HG03108 (cell line): ENCODE measurements around the gene SSR2.

Experiments used
- ATAC-seq: cut with Tn5 transposase; IDR thresholded peaks from one replicate; pipeline ENCODE4 v1.9.1; 2021; ENCODE audit warnings: moderate library complexity; ENCODE audit not compliant: unreplicated experiment

The SSR2 gene

DNA sequence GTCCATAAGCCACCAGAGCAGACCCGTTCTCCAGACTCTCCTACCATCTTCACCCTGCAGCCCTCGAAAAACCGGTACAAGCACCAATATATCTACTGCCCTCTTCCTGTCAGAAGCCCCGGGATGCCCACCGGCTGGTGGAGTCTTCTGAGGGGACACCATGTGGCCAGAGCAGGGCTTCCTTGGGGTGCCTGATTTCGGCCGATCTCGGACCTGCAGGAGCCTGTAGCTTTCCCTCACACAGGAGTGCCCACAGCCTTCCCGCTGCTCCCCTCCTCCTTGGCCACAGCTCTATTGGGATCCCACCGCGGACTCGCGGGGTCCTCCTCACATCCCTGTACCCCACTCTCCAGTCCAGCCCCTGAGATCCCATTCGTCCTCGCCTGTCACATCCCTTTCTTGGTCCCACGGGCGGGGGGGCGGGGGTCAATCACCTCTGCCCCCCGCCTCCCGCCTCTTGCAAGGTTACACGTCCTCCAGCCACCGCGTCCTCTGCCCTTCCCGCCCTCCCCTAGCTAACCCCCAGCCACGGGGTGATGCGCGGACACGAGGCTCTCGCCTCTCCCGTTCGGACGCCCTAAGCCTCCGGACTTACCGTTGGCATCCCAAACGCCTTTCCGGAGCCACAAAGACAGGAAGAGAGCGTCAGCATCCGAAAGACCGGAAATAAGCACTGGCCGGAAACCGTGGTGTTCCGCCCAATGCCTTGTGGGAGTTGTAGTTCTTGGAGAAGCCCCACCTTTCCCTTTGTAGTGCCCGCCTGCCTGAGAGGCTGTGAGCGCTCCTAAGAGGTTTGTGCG lies at the start of gene SSR2:
SSR2 (minus strand) TSS at position 659 of the 800 bp plus-strand sequence. CDS start 784 bp downstream, outside the sequence.
- ATAC-seq = peak; percentile 97

GRCh38 chr1:156070548-156070947 lies 49.8 kb upstream of the SSR2 start:
- ATAC-seq = no peak

- ATAC-seq = no peak
Observed at GRCh38 chr1:156069490-156070455, 49.0 kb upstream of the SSR2 start.

DNA sequence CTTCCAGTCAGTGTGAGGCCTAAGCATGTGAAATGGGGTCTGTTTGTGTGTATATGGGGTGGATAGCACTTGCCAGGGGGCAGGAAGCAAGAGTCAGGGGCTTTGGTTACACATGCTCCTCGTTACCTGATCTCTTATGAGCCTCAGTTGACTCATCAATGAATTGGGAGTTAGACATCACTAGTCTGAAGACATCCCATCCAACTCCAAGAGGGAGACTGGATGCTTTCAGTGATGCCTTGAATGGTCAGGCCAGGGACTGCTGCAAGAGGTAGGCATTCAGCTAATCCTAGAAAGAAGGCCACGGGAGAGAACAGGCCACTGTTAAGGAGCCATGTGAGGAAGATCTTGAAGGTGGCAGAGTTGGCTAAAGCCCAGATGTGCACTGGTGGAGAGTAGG lies 46.5 kb upstream of the SSR2 start:
- no peak for ATAC-seq

DNA sequence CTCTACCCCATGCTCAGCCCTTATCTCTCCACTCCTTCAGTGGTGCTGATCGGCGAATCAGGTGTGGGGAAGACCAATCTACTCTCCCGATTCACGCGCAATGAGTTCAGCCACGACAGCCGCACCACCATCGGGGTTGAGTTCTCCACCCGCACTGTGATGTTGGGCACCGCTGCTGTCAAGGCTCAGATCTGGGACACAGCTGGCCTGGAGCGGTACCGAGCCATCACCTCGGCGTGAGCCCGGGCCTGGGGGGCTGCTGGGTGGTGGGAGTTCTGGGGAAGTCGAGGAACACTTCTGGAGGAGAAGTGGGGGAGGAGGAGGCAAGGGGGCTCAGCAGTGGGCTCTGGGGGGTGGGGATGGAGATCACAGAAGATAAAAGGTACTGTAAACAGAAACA lies 45.1 kb upstream of the SSR2 start:
- ATAC-seq = no peak

DNA sequence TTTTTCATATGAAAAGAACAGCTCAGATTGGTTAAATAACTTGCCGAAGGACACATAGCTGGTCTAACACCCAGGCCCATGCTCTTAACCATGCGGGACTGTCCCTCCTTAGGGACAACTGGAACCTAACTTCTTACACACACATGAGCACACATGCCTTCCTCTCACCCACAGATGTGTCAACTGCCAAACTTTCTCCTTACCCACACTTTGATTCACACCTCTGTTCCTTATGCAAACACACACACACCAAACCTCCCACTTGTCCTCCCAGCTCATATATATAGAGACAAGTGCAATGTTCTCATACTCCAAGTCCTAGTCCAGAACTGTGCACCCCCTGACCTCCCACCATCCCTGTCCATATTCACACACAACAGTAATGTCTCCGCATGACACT lies 44.5 kb upstream of the SSR2 start:
- no peak for ATAC-seq

DNA sequence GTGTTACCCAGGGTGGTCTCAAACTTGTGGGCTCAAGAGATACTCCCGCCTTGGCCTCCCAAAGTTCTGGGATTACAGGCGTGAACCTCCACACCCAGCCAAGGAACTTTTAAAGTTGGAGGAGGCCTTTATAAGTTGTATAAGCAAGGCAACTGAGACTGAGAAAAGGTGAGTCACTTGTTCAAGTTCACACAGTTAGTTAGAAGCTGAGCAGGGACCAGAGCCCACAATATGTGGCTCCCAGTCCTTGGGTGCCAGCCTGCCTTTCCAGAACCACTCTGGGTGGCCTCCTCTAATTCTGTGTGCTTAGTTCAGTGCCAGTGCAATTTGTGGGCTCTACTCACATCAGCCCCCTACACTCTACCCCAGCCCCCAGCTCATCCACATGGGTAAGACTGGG lies 43.9 kb upstream of the SSR2 start:
- no peak for ATAC-seq

DNA sequence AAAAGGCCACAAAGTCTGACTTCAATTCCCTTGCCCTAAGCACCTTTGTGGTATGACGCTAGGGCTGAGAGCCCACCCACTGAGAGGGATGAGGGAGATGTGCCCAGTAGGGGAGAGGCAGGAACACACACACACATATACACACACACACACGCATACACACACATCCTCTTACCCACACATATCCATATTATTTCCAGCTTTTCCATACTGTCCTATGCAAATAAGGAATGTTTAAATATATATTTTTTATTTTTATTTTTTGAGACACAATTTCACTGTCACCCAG lies 43.2 kb upstream of the SSR2 start:
- no peak for ATAC-seq

DNA sequence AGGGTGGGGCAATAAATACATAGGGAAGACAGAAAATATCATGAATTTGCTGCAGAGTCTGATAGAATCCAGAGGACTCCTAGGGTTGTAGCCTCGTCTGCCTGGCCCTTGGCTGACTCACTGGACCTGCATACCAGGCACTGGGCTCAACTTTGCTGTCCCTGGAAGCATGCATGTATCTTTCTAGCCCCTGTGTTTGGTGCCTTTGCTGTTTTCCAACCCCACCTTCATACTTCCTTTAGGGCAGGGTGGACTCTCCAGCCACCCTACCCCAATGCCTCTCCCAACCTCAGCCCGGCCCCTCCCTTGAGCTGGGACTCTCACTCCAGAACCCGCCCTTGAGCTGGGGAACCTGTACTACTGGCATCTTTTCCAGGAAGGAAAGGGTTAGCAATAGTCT lies 41.4 kb upstream of the SSR2 start:
- ATAC-seq = no peak

GRCh38 chr1:156060937-156061636 lies 40.3 kb upstream of the SSR2 start, which contains the start of gene RAB25:
Gene RAB25 (plus strand): TSS chr1:156061160. CDS start chr1:156061401, 241 bp downstream.
- no peak for ATAC-seq

DNA sequence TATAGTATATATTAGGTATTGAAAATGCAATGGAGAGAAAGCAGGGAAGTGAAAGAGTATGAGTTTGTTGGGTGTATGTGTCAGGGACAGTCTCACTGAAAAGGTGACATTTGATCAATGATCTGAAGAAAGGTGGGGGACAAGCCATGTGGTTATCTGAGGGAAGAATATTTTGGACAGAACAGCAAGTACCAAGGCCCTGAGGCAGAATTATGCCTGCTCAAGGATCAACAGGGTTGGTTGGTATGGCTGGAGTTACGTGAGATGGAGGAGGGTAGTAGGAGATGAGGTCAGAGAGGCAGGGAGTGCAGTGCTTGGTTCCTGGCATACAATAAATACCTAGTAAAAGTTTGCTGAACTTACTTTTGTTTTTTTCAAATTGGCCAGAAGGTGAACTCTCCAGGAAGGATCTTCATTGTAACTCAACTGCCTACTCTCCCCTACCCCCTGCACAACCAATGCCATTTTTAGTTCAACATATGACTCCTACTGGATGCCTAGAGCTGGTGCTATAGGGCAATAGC lies 35.6 kb upstream of the SSR2 start:
- ATAC-seq = no peak

- no peak for ATAC-seq
Observed at GRCh38 chr1:156055281-156056048, 34.7 kb upstream of the SSR2 start.

- peak; percentile 77 for ATAC-seq
Observed at GRCh38 chr1:156054500-156055280, 33.9 kb upstream of the SSR2 start, which contains the start of gene LAMTOR2. Gene LAMTOR2 (plus strand): TSS chr1:156054782. CDS start chr1:156054890, 108 bp downstream.

DNA sequence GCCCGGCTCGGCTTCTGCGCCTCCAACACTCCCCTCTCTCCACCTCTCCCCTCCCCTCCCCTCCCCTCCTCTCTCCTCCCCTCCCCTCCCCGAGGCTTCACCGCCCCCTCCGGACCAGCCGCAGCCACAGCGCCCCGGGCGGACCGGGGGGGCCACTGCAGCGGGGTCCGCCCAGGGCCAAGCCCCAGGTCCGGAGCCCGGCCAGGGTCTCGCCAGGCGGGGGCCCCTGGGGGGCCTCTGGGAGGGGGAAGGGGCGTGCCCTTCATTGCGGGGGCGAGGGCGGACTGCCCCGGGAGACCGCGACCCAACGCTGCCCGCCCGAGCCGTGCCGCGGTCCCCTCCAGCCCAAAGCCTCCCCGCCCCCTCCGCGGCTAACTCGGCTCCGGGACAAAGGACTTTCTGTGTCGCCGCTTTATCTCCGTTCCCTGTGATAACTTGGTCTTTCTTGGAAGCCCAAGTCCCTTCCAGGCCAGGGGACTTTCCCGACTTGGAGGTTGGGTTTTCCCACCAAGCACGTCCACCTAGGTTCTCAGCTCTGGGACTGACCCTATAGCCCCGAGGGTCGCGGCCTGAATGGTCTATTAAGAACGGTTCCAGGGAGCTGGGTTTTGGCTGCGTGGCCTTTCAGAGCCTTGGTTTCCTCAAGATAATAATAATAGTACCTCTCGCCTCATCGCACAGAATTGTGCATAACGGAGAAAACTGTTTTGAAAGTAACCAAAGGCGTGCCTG lies 33.2 kb upstream of the SSR2 start, which contains the start of gene UBQLN4:
UBQLN4 (minus strand) TSS at position 31 of the 732 bp plus-strand sequence. CDS start 97 bp downstream, outside the sequence.
- ATAC-seq = peak; percentile 28

DNA sequence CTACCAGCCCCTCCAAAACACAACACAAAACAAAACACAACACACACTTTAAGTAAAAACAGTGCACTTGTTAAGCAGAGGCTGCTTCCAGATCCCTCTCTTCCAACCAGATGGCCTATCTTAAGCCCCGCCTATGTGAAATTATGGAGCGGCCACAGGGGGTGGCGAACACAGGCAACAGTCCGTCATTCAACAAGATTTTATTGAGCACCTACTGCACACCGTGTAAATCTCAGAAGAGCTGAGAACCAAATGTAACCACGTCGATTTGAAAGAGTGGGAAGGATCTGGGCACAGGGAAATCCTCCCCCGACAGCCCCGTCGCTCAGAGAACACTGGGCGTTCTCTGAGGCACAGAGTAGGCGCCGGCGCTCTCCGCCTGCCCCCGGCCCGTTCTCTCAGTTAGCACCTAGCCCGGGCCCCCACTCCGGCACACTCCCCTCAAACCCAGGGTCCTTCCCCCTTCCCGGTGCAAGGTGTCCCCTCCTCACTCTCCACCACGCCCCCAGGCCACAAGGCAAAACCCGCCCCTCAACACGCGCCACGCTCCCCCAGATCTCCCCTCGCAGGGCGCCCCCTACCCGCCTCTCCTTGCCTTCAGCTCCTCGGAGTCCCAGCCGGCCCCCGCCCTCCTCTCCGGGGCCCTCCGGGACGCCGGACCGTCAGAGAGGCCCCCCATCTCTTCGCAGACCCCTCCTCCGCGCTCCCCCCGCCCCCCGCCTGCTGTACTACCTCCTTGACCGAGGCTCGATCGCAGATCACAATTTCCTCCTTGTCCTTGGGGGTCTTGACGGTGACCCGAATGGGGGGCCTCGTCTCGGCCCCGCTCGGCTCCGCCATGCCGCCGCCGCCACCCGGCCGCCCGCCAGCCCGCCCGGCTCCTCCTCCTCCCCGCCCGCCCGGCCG lies 32.4 kb upstream of the SSR2 start:
- ATAC-seq = no peak

- no peak for ATAC-seq
Observed at GRCh38 chr1:156051011-156051725, 30.4 kb upstream of the SSR2 start.

DNA sequence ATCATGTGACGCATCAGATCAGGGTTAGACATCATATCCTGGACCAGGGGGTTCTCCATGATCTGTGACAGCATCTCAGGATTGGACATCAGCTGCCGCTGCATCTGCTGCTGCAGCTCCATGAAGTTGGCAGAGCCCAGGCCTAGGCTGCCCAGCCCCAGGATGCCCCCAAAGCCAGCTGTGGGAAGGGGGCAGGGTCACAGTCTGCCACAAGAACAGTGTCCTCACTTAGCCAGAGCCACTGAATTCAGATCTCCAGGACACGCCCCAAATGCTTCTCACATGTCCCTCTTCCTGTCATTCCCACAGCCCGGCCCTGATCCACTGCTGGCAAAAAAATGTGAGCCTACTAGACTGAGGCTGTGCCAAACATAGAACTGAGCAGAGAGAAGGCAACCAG lies 29.6 kb upstream of the SSR2 start:
- no peak for ATAC-seq
